IPS DF 19.7 (cell line): ENCODE data around the gene VIPR2.

ENCODE experiments used
- DNase-seq: peaks from one replicate; pipeline ENCODE4 v3.0.0-alpha.2; 2013; ENCODE audit warnings: low read depth, low spot score

VIPR2 gene

DNA sequence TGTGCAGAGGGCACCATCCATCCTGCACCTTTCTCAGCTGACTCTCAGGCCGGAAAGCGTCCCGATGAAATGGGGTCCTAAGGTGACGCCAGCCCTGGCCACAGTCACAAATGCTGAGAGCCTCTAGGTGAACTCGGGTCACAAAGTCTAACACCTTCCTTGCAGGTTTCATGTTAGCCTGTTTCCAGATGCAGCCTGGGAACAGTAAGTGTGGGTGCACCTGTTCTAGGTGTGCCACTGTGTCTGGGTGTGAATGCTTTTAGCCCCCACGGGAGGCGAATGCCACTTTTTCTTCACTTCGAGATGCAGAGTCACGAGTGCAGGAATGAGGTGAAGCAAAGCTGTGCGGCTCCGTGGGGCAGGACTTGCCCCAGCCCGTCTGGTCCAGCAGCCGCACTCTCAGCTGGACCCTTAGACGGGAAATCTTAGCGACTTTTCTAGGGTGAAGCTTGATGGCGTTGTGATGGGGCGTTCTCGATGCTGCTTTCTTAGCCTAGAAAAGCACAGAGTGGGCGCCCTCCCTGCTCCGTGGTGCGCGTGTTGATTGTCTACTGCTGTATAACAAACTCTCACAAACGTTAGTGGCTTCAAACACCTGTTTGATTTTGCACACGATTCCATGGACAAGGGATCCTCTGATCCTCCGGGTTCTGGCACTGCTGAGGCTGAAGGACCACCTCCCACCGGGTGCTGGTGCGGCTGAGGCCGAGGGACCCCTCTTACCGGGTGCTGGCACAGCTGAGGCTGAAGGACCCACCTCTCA, 13.6 kb upstream of the VIPR2 start:
- DNase-seq: no peak

GRCh38 chr7:159157714-159158113, 13.0 kb upstream of the VIPR2 start:
- no peak for DNase-seq

GRCh38 chr7:159156436-159157245, 12.0 kb upstream of the VIPR2 start:
- DNase-seq: no peak

DNA sequence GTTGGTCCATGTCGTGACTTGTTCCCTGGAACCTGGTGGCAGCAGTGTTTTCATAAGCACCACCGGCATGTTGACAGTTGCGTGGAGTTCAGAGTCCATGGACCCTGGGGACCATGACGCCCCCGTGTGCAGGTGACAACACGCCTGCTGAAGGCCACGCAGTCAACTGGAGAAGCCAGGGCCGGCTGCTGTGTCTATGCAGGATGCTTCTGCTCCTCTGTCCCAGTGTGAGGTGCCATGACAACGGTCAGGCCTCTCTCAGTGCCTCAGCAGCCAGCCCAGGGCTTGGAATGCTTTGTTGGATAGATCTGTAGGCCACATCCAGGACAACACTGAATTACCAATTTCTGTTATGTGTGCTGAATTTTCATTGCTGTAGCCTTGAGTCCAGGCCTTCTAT, 10.7 kb upstream of the VIPR2 start:
- no peak for DNase-seq

GRCh38 chr7:159154243-159154642, 9.6 kb upstream of the VIPR2 start:
- no peak for DNase-seq

GRCh38 chr7:159153511-159153910, 8.8 kb upstream of the VIPR2 start:
- DNase-seq: no peak

DNA sequence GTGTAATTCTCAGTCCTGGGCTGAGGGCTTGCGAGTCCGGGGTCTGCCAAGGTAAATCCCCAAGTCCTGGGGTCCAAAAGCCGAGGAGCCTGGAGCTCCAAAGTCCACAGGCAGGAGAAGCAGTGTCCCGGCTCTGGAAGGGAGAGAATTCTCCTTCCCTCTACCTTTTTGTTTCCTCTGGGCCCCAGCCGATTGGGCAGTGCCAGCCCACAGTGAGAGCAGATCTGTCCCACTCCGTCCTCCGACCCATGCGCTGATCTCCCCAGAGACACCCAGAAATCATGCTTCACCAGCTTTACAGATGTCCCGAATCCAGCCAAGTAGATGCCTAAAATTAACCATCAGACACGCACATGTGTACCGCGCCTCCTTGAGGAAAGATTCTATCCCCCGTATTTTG, 8.1 kb upstream of the VIPR2 start:
- DNase-seq: no peak

DNA sequence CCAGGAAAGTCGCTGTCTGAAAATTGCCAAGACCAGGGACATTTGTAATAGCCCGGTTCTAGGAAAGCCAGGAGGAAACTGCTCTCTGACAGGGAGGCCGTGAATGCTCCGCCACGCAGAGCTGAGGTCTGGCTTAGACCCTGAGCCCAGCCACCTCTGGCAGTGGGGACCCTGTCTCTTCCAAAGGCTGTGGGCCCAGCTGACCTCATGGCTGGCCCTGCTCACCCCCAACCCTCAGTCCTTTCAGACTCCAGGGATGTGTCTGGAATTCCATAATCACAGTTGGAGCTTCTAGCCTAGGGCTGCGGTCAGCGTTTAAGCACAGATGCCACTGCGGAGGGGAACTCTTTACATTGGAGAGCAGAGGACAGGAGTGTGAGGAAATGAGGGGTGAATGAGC, 6.6 kb upstream of the VIPR2 start:
- DNase-seq: no peak

DNA sequence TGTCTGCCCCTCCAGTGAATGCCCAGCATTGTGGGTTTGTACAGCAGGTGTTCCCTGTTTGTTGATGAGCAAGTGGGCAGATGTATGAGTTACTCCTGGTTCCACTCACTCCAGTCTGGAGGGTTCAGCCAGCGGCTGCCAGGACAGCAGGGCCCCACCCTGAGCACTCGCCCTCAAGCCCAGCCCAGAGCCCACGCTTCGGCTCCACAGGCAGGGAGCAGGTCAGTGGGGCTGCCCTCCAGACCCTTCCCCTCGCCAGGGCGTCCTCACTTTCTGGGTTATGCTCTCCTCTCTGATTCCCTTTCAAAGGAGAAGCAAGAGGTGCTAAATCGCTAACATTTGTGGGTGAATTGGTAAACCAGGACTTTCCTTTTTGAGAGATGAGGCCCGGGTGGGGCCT, 4.8 kb upstream of the VIPR2 start:
- DNase-seq: no peak

- DNase-seq: no peak
These were observed 4.0 kb upstream of the VIPR2 start for GRCh38 chr7:159148430-159149395.

DNA sequence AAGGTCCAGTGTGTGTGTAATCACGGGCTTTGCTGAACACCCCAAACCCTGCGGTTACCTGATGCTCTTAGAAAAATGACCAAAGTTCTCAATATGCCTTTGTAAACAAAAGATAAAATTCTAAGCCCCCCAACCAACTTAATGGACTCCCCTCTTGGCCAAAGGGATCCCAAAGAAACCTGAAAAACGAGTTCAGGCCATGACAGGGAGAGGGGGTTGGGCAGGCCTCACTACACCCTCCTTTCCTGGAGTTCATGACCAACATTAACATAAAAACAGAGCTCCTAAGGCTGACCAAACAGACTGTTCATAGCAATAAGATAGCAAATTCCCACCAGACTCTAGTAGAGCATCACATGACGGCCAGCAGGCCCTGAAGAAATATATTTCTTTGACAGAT, 3.0 kb upstream of the VIPR2 start:
- no peak for DNase-seq

DNA sequence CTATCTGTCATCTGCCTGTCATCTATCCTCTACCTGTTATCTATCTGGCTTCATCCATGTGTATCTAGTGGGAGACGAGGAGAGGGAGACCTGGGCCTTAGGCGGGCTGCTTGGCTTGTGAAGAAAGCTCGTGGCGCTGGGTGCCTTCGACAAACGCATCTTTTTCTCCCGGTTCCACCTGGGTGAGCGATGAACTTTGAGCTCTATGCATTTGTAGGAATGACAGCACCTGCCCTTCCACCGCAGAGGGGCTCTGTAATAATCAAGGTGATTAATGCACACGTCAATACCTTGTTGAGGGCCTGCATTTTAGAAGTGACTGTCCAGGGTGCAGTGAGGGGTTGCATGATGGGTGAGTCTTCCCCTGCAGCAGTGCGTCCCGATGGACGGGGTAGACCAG, 2.6 kb upstream of the VIPR2 start:
- no peak for DNase-seq

GRCh38 chr7:159146084-159146858, 1.6 kb upstream of the VIPR2 start:
- DNase-seq: no peak

- DNase-seq: no peak
These were observed 806 bp upstream of the VIPR2 start for GRCh38 chr7:159145490-159145855.

DNA sequence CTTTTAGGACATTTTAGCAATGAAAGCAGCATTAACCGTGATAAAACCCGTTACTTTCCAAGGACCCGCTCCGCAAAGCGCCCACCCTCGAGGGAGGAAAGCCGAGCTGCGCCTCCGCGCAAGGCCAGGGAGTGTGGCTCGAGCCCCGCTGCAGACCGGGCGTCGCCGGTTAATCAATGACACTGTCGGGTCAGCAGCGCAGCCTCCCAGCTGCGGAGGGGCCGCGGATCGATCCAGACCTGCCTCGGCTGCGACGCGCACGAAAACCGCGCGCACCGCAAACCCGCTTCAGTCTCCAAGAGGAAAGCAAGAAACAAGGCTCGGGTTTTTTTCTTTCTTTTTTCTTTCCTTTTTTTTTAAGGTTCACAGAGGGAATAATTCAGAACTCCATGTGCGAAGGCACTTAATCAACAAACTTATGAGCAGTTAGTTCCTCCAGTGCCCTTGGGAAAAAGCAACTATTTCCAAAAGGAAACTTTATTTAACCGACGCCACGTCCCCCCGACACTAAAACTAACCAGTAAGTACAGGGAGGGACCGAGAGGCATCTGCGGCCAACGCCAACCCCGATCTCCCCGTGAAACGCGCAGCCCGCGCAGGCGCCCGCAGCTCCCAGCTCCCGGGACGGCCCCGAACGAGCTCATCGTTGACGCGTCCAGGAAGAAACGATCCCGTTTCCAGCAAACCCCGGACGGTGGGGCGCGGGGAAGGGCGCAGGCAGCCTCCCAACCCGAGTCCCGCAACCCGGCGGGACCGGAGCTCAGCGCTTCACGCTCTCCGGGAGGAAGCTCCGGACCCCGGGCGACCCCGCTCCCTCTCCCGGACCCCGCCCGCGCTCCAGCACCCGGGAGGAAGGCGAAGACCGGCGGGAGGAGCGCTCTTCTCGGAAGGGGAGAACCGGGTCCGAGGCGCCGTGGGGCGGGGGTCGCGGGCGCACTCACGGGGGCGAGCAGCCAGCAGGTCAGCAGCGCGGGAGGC, 598 bp downstream of the VIPR2 start:
- no peak for DNase-seq

DNA sequence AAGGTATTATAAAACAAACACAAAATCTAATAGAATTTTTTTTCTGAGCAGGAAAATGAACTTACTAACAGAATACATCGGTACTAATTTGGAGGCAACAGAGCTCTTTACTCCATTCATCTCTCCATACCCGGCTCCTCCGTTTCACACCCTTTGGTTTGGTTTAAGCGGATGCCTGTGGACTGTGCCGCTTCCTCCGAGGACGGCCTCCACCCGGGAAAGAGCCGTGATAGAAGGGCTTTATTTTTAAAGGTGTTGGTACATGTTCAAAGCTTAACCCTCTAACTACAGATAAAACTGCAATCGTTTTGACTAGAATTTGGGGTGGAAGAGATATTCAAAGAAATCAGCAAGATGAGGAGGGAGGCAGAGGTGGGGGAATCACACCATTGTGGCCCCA, 1.9 kb downstream of the VIPR2 start:
- no peak for DNase-seq

DNA sequence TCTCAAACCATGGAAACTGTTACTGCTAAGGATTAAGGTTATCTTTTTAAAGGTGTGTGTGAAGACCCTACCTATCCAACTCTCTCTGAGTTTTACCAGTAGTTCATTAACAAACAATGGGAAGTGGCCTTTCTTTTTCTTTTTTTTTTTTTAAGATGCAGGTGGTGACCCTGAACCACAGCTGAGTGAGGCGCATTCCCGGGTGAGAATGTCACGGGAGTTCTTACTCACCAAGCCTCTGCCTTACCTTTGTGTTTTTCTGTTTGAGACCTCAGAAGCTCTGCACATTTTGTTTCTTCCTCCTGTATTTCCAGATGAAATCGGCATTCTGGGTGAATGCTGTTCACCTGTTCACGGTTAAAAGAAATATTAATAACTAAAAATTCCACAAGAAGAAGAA, 2.5 kb downstream of the VIPR2 start:
- DNase-seq: no peak

GRCh38 chr7:159141660-159142059, 3.0 kb downstream of the VIPR2 start:
- no peak for DNase-seq

DNA sequence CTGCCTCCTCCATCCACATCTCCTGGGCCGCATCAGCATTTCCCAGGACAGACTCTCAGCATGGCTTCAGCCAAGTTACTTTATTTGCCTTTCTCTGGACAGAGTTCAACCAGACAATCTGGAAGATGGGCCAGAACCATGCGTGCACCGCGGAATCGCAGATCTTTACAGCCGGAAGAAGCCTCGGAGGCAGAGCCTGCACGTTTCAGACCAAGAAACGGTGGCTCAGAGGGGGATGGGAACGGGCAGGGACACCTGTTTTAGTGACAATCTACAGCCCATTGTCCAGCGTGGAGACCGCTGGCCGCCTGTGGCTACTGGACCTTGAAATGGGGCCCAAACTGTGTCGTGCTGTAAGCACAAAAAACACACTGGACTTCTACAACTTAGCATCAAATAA, 3.5 kb downstream of the VIPR2 start:
- no peak for DNase-seq
